ENCODE data around the gene ING1.
A peak's percentile ranks its signal among the peaks of the same experiment; 100 is the strongest.
"Not testable (repeated sequence)": the region's sequence is repeated elsewhere in the genome, so short reads cannot be mapped to it uniquely, and the experiment has no call there.

Gene ING1

GRCh38 chr13:110713642-110713952 lies at the start of gene ING1:
ING1 (plus strand) TSS chr13:110713700; CDS start chr13:110714150, 450 bp downstream.
- no peak for TF ChIP-seq CTCF (IDR thresholded peaks at IDR 0.05; ENCODE audit: low read depth, low read length, missing control alignments)
- peak within 1 kb of the TSS; percentile 99 for H3K4me3 ChIP-seq (ENCODE audit: low read depth, low read length)
- no peak for DNase-seq (ENCODE audit: low read depth)

- no peak for TF ChIP-seq CTCF (IDR thresholded peaks at IDR 0.05; ENCODE audit: low read depth, low read length, missing control alignments)
- no peak for DNase-seq (ENCODE audit: low read depth)
- H3K4me3 ChIP-seq (ENCODE audit: low read depth, low read length): no peak overlapping the region
Observed at GRCh38 chr13:110664041-110664440, 49.5 kb upstream of the ING1 start.

- DNase-seq (ENCODE audit: low read depth): no peak
- no peak for TF ChIP-seq CTCF (IDR thresholded peaks at IDR 0.05; ENCODE audit: low read depth, low read length, missing control alignments)
- H3K4me3 ChIP-seq (ENCODE audit: low read depth, low read length): no peak overlapping the region
Observed at GRCh38 chr13:110664673-110665072, 48.8 kb upstream of the ING1 start.

GRCh38 chr13:110665491-110666254 lies 47.8 kb upstream of the ING1 start:
- no peak for TF ChIP-seq CTCF (IDR thresholded peaks at IDR 0.05; ENCODE audit: low read depth, low read length, missing control alignments)
- DNase-seq (ENCODE audit: low read depth): no peak
- H3K4me3 ChIP-seq (ENCODE audit: low read depth, low read length): no peak overlapping the region

- no peak for TF ChIP-seq CTCF (IDR thresholded peaks at IDR 0.05; ENCODE audit: low read depth, low read length, missing control alignments)
- no peak overlapping the region for H3K4me3 ChIP-seq (ENCODE audit: low read depth, low read length)
Observed at GRCh38 chr13:110666255-110666533, 47.3 kb upstream of the ING1 start.

GRCh38 chr13:110669036-110669435 lies 44.5 kb upstream of the ING1 start:
- DNase-seq (ENCODE audit: low read depth): no peak
- no peak for TF ChIP-seq CTCF (IDR thresholded peaks at IDR 0.05; ENCODE audit: low read depth, low read length, missing control alignments)
- no peak overlapping the region for H3K4me3 ChIP-seq (ENCODE audit: low read depth, low read length)

More at GRCh38 chr13:110666255-110666533, 47.3 kb upstream of the ING1 start:
- no peak for DNase-seq (ENCODE audit: low read depth)

GRCh38 chr13:110669814-110670213 lies 43.7 kb upstream of the ING1 start:
- DNase-seq (ENCODE audit: low read depth); H3K4me3 ChIP-seq (ENCODE audit: low read depth, low read length): not testable (repeated sequence)

Measured in GM12864 (cell line).